GM23338 (cell line): ENCODE measurements around the gene HDAC11. TPM values are rescaled to one million over a fixed set of nuclear protein-coding genes. Genes with fewer than 3 reads are reported as not detected.

Source experiments
- ATAC-seq: fragments of 200-7000 bp; cut with Tn5 transposase; 3 replicates; pipeline ENCODE4 v1.9.1; 2020
- DNase-seq: peaks from one replicate; pipeline ENCODE4 v3.0.0-alpha.2; 2015; ENCODE audit warnings: low spot score
- H2AFZ ChIP-seq: fragments of 200-600 bp; sonication (generic); 2 replicates; pipeline ENCODE4 v1.8.0; 2016; ENCODE audit warnings: antibody characterized with exemption, mild to moderate bottlenecking, moderate library complexity
- H3F3A ChIP-seq: fragments of 200-600 bp; sonication (generic); replicated peaks from 2 replicates; pipeline ENCODE4 v1.8.0; 2017; ENCODE audit warnings: antibody characterized with exemption, mixed run types, low read depth
- H3K27ac ChIP-seq: fragments of 200-600 bp; sonication (generic); 2 replicates; pipeline ENCODE4 v1.6.1; 2016; ENCODE audit warnings: low read depth
- H3K27me3 ChIP-seq: fragments of 200-600 bp; sonication (generic); 2 replicates; pipeline ENCODE4 v1.8.0; 2016; ENCODE audit warnings: mild to moderate bottlenecking, mixed run types, moderate library complexity; ENCODE audit not compliant: insufficient read depth
- H3K36me3 ChIP-seq: fragments of 200-600 bp; sonication (generic); 2 replicates; pipeline ENCODE4 v1.8.0; 2016; ENCODE audit warnings: mild to moderate bottlenecking; ENCODE audit not compliant: insufficient read depth
- H3K4me1 ChIP-seq: fragments of 200-600 bp; sonication (generic); 2 replicates; pipeline ENCODE4 v1.8.0; 2016; ENCODE audit warnings: mild to moderate bottlenecking, moderate library complexity; ENCODE audit not compliant: insufficient read depth
- H3K4me2 ChIP-seq: fragments of 200-600 bp; sonication (generic); 2 replicates; pipeline ENCODE4 v1.7.1; 2017; ENCODE audit warnings: mixed run types
- H3K4me3 ChIP-seq: fragments of 200-600 bp; sonication (generic); 2 replicates; pipeline ENCODE4 v1.6.1; 2016; ENCODE audit warnings: mixed run types
- H3K79me2 ChIP-seq: fragments of 200-600 bp; sonication (generic); replicated peaks from 2 replicates; pipeline ENCODE4 v1.8.0; 2017; ENCODE audit warnings: mild to moderate bottlenecking; ENCODE audit not compliant: insufficient read depth
- H3K9me2 ChIP-seq: fragments of 200-600 bp; sonication (generic); 2 replicates; pipeline ENCODE4 v1.8.0; 2017; ENCODE audit not compliant: insufficient read depth
- H4K20me1 ChIP-seq: fragments of 200-600 bp; sonication (generic); replicated peaks from 2 replicates; pipeline ENCODE4 v1.8.0; 2017; ENCODE audit warnings: mild to moderate bottlenecking; ENCODE audit not compliant: insufficient read depth
- H3K27ac Mint-ChIP-seq: 2 replicates; pipeline ENCODE4 v1.8.0; 2020; ENCODE audit warnings: inconsistent platforms, mild to moderate bottlenecking, moderate library complexity, mixed read lengths
- H3K27me3 Mint-ChIP-seq: 3 replicates; pipeline ENCODE4 v1.8.0; 2022; ENCODE audit warnings: low read depth, mild to moderate bottlenecking, moderate library complexity, mixed read lengths, inconsistent platforms; ENCODE audit not compliant: insufficient read depth, poor library complexity
- H3K36me3 Mint-ChIP-seq: 3 replicates; pipeline ENCODE4 v1.8.0; 2021; ENCODE audit warnings: low read depth, mild to moderate bottlenecking, inconsistent platforms, moderate library complexity, mixed read lengths
- H3K4me1 Mint-ChIP-seq: 3 replicates; pipeline ENCODE4 v1.8.0; 2020; ENCODE audit warnings: mild to moderate bottlenecking, inconsistent platforms, mixed read lengths
- H3K4me3 Mint-ChIP-seq: 3 replicates; pipeline ENCODE4 v1.8.0; 2021; ENCODE audit warnings: moderate library complexity, mild to moderate bottlenecking, inconsistent platforms, mixed read lengths
- H3K9me3 Mint-ChIP-seq: 3 replicates; pipeline ENCODE4 v1.8.0; 2020; ENCODE audit warnings: moderate library complexity, mild to moderate bottlenecking, inconsistent platforms, mixed read lengths
- CREB1 ChIP-seq: fragments of 250-450 bp; sonication (Bioruptor Pico); IDR thresholded peaks from 2 replicates; pipeline ENCODE4 v1.5.0; 2020; ENCODE audit warnings: low read depth, mild to moderate bottlenecking, moderate library complexity
- EZH2 ChIP-seq: fragments of 200-600 bp; sonication (generic); IDR thresholded peaks from one replicate; pipeline ENCODE4 v1.8.0; 2017; ENCODE audit warnings: antibody characterized with exemption, mild to moderate bottlenecking, low read depth; ENCODE audit not compliant: unreplicated experiment
- EZH2phosphoT487 ChIP-seq: fragments of 200-600 bp; sonication (generic); IDR thresholded peaks from one replicate; pipeline ENCODE4 v1.8.1; 2018; ENCODE audit warnings: antibody characterized with exemption; ENCODE audit not compliant: unreplicated experiment
- STAT1 ChIP-seq: IDR thresholded peaks from one replicate; pipeline ENCODE4 v1.6.1; 2016; ENCODE audit warnings: antibody characterized with exemption; ENCODE audit not compliant: unreplicated experiment
- ZNF331 ChIP-seq: fragments of 250-450 bp; sonication (Bioruptor Pico); IDR thresholded peaks from 2 replicates; pipeline ENCODE4 v1.5.0; 2020; ENCODE audit warnings: low read depth, mild to moderate bottlenecking, moderate library complexity
- polyA plus RNA-seq: library from polyadenylated mRNA; unstranded; fragments of >200 nt; fragmentation: Nextera tagmentation; extraction: Ambion mirVana; gene quantifications from 2 replicates; pipeline ENCODE4 v1.2.1, GENCODE V29; 2016
- total RNA-seq: library from RNA; depleted of rRNA; stranded (reverse); fragments of >200 nt; shearing (Covaris generic); gene quantifications from 2 replicates; pipeline ENCODE4 v1.2.3, GENCODE V29; 2014
- TF ChIP-seq, protein P1 (sequence below): fragments of 250-450 bp; sonication (Bioruptor Pico); IDR thresholded peaks from 2 replicates; pipeline ENCODE4 v1.5.0; 2020; ENCODE audit warnings: mild to moderate bottlenecking, moderate library complexity
- TF ChIP-seq, protein P2 (sequence below): IDR thresholded peaks from 2 replicates; pipeline ENCODE4 v1.6.1; 2016; ENCODE audit warnings: antibody characterized with exemption

The HDAC11 gene
- total and polyA plus RNA-seq, 2 experiments from 2014 or later, result 5.4 to 15.8 TPM

GRCh38 chr3:13508496-13508895, 28.4 kb downstream of the HDAC11 start:
- H3K9me2 ChIP-seq, result no peaks in the 10 kb centered on the region
- TF ChIP-seq STAT1 (no peak), ZNF331 (CRISPR knock-in tag) (no peak), CREB1 (CRISPR knock-in tag) (no peak), EZH2phosphoT487 (no peak), EZH2 (no peak)
- TF ChIP-seq, protein P1, sequence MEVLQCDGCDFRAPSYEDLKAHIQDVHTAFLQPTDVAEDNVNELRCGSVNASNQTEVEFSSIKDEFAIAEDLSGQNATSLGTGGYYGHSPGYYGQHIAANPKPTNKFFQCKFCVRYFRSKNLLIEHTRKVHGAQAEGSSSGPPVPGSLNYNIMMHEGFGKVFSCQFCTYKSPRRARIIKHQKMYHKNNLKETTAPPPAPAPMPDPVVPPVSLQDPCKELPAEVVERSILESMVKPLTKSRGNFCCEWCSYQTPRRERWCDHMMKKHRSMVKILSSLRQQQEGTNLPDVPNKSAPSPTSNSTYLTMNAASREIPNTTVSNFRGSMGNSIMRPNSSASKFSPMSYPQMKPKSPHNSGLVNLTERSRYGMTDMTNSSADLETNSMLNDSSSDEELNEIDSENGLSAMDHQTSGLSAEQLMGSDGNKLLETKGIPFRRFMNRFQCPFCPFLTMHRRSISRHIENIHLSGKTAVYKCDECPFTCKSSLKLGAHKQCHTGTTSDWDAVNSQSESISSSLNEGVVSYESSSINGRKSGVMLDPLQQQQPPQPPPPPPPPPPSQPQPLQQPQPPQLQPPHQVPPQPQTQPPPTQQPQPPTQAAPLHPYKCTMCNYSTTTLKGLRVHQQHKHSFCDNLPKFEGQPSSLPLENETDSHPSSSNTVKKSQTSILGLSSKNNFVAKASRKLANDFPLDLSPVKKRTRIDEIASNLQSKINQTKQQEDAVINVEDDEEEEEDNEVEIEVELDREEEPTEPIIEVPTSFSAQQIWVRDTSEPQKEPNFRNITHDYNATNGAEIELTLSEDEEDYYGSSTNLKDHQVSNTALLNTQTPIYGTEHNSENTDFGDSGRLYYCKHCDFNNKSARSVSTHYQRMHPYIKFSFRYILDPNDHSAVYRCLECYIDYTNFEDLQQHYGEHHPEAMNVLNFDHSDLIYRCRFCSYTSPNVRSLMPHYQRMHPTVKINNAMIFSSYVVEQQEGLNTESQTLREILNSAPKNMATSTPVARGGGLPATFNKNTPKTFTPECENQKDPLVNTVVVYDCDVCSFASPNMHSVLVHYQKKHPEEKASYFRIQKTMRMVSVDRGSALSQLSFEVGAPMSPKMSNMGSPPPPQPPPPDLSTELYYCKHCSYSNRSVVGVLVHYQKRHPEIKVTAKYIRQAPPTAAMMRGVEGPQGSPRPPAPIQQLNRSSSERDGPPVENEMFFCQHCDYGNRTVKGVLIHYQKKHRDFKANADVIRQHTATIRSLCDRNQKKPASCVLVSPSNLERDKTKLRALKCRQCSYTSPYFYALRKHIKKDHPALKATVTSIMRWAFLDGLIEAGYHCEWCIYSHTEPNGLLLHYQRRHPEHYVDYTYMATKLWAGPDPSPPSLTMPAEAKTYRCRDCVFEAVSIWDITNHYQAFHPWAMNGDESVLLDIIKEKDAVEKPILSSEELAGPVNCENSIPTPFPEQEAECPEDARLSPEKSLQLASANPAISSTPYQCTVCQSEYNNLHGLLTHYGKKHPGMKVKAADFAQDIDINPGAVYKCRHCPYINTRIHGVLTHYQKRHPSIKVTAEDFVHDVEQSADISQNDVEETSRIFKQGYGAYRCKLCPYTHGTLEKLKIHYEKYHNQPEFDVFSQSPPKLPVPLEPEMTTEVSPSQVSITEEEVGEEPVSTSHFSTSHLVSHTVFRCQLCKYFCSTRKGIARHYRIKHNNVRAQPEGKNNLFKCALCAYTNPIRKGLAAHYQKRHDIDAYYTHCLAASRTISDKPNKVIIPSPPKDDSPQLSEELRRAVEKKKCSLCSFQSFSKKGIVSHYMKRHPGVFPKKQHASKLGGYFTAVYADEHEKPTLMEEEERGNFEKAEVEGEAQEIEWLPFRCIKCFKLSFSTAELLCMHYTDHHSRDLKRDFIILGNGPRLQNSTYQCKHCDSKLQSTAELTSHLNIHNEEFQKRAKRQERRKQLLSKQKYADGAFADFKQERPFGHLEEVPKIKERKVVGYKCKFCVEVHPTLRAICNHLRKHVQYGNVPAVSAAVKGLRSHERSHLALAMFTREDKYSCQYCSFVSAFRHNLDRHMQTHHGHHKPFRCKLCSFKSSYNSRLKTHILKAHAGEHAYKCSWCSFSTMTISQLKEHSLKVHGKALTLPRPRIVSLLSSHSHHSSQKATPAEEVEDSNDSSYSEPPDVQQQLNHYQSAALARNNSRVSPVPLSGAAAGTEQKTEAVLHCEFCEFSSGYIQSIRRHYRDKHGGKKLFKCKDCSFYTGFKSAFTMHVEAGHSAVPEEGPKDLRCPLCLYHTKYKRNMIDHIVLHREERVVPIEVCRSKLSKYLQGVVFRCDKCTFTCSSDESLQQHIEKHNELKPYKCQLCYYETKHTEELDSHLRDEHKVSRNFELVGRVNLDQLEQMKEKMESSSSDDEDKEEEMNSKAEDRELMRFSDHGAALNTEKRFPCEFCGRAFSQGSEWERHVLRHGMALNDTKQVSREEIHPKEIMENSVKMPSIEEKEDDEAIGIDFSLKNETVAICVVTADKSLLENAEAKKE, result no peak
- TF ChIP-seq, protein P2, sequence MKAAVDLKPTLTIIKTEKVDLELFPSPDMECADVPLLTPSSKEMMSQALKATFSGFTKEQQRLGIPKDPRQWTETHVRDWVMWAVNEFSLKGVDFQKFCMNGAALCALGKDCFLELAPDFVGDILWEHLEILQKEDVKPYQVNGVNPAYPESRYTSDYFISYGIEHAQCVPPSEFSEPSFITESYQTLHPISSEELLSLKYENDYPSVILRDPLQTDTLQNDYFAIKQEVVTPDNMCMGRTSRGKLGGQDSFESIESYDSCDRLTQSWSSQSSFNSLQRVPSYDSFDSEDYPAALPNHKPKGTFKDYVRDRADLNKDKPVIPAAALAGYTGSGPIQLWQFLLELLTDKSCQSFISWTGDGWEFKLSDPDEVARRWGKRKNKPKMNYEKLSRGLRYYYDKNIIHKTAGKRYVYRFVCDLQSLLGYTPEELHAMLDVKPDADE, result no peak

More at GRCh38 chr3:13508496-13508895, 28.4 kb downstream of the HDAC11 start:
- H3K9me3 Mint-ChIP-seq, result no peaks in the 10 kb centered on the region
- Histone ChIP-seq H3F3A (no peaks in the 10 kb centered on the region), H3K4me3 (no peak overlapping the region), H3K36me3 (no peaks in the 10 kb centered on the region), H3K4me1 (no peaks in the 10 kb centered on the region), H3K27ac (no peak overlapping the region), H2AFZ (no peak overlapping the region), H3K27me3 (no peaks in the 10 kb centered on the region), H4K20me1 (no peaks in the 10 kb centered on the region), H3K79me2 (no peaks in the 10 kb centered on the region), H3K4me2 (no peak overlapping the region)
- peaks cover 6% of the 10 kb centered on the region; the same call in 2 of the 3 replicates for H3K4me1 Mint-ChIP-seq
- no peak overlapping the region for H3K27ac Mint-ChIP-seq
- no peak for DNase-seq
- peaks cover 6% of the 10 kb centered on the region for H3K27me3 Mint-ChIP-seq
- ATAC-seq, result no peak
- no peak overlapping the region for H3K4me3 Mint-ChIP-seq
- H3K36me3 Mint-ChIP-seq, result no peaks in the 10 kb centered on the region
